OCI-LY1 (cell line): ENCODE measurements around the gene SDK2.

ENCODE experiments used
- H2AFZ ChIP-seq: fragments of 200-600 bp; sonication (generic), shearing (Covaris generic); 2 replicates; pipeline ENCODE4 v1.6.0; 2014; ENCODE audit warnings: antibody characterized with exemption, mild to moderate bottlenecking, low read length
- H3F3A ChIP-seq: fragments of 200-600 bp; sonication (generic), shearing (Covaris generic); 2 replicates; pipeline ENCODE4 v1.6.0; 2014; ENCODE audit warnings: mild to moderate bottlenecking, antibody characterized with exemption, low read length, moderate library complexity; ENCODE audit not compliant: insufficient read depth
- H3K27ac ChIP-seq: fragments of 200-600 bp; sonication (generic); 2 replicates; pipeline ENCODE4 v1.5.1; 2014; ENCODE audit warnings: low read length, mixed run types, mild to moderate bottlenecking, low read depth; ENCODE audit not compliant: poor library complexity, severe bottlenecking
- H3K27me3 ChIP-seq: fragments of 200-600 bp; sonication (generic); 2 replicates; pipeline ENCODE4 v1.6.0; 2014; ENCODE audit warnings: antibody characterized with exemption, mild to moderate bottlenecking, low read length, moderate library complexity; ENCODE audit not compliant: insufficient read depth
- H3K36me3 ChIP-seq: fragments of 200-600 bp; sonication (generic); 2 replicates; pipeline ENCODE4 v1.6.1; 2014; ENCODE audit warnings: mild to moderate bottlenecking, antibody characterized with exemption, low read length, moderate library complexity, mixed read lengths; ENCODE audit not compliant: insufficient read depth
- H3K4me1 ChIP-seq: fragments of 200-600 bp; sonication (generic); 2 replicates; pipeline ENCODE4 v1.5.1; 2014; ENCODE audit warnings: mild to moderate bottlenecking, low read length, moderate library complexity; ENCODE audit not compliant: insufficient read depth, severe bottlenecking
- H3K4me2 ChIP-seq: fragments of 200-600 bp; sonication (generic), shearing (Covaris generic); 2 replicates; pipeline ENCODE4 v1.6.1; 2014; ENCODE audit warnings: low read length
- H3K4me3 ChIP-seq: fragments of 200-600 bp; sonication (generic); 2 replicates; pipeline ENCODE4 v1.5.1; 2014; ENCODE audit warnings: low read length, low read depth, mild to moderate bottlenecking, mixed read lengths; ENCODE audit not compliant: poor library complexity, severe bottlenecking
- H3K79me2 ChIP-seq: fragments of 200-600 bp; shearing (Covaris generic); 2 replicates; pipeline ENCODE4 v1.6.1; 2016; ENCODE audit warnings: mixed run types, low read length, mixed read lengths; ENCODE audit not compliant: insufficient read depth
- H3K9ac ChIP-seq: fragments of 200-600 bp; sonication (generic), shearing (Covaris generic); 2 replicates; pipeline ENCODE4 v1.6.1; 2014; ENCODE audit warnings: mild to moderate bottlenecking, low read length, mixed read lengths
- H3K9me2 ChIP-seq: fragments of 200-600 bp; sonication (generic), shearing (Covaris generic); 2 replicates; pipeline ENCODE4 v1.6.1; 2014; ENCODE audit warnings: low read depth, mild to moderate bottlenecking, low read length, mixed read lengths
- H3K9me3 ChIP-seq: fragments of 200-600 bp; shearing (Covaris generic); 2 replicates; pipeline ENCODE4 v1.6.1; 2014; ENCODE audit warnings: low read length, mixed read lengths
- H4K20me1 ChIP-seq: fragments of 200-600 bp; sonication (generic), shearing (Covaris generic); 2 replicates; pipeline ENCODE4 v1.6.0; 2016; ENCODE audit warnings: mild to moderate bottlenecking, low read length; ENCODE audit not compliant: insufficient read depth
- EZH2 ChIP-seq: fragments of 200-600 bp; sonication (generic), shearing (Covaris generic); IDR thresholded peaks from 2 replicates; pipeline ENCODE4 v1.8.0; 2017; ENCODE audit warnings: borderline replicate concordance, mixed run types, mild to moderate bottlenecking, antibody characterized with exemption, low read length, moderate library complexity, mixed read lengths
- TF ChIP-seq, protein P1 (sequence below): fragments of 200-600 bp; sonication (generic), shearing (Covaris generic); IDR thresholded peaks from 2 replicates; pipeline ENCODE4 v1.5.1; 2017; ENCODE audit warnings: mild to moderate bottlenecking, antibody characterized with exemption, low read length, moderate library complexity, mixed read lengths

SDK2 gene

DNA sequence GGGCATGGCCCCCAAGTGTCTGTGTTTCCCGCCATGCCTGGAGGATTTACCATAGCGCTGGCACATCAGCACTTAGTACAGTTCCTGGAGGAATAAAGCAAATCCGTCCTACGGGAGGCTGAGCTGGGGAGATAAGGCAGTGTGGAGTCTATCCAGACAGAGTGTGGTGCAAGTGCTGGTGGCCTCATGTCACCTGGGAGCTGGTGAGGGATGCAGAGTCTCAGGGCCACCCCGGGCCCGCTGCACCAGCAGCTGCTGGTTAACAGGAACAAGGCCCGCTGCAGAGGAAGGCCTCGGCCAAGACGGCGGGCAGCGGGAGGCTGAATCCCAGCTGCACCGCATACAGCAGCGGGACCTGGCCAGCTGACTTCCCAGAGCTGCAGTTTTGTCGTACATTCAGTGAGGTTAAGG, 275.1 kb downstream of the SDK2 start:
- Histone ChIP-seq H3K9ac (no peak overlapping the region), H3K9me3 (no peaks in the 10 kb centered on the region), H3K79me2 (no peaks in the 10 kb centered on the region), H3K4me3 (no peak overlapping the region), H3K27ac (no peak overlapping the region), H3K27me3 (no peaks in the 10 kb centered on the region), H3K9me2 (no peaks in the 10 kb centered on the region), H3K36me3 (no peaks in the 10 kb centered on the region), H3K4me2 (no peak overlapping the region), H4K20me1 (no peaks in the 10 kb centered on the region), H3F3A (no peaks in the 10 kb centered on the region), H2AFZ (no peak overlapping the region), H3K4me1 (no peaks in the 10 kb centered on the region)
- TF ChIP-seq, protein P1, sequence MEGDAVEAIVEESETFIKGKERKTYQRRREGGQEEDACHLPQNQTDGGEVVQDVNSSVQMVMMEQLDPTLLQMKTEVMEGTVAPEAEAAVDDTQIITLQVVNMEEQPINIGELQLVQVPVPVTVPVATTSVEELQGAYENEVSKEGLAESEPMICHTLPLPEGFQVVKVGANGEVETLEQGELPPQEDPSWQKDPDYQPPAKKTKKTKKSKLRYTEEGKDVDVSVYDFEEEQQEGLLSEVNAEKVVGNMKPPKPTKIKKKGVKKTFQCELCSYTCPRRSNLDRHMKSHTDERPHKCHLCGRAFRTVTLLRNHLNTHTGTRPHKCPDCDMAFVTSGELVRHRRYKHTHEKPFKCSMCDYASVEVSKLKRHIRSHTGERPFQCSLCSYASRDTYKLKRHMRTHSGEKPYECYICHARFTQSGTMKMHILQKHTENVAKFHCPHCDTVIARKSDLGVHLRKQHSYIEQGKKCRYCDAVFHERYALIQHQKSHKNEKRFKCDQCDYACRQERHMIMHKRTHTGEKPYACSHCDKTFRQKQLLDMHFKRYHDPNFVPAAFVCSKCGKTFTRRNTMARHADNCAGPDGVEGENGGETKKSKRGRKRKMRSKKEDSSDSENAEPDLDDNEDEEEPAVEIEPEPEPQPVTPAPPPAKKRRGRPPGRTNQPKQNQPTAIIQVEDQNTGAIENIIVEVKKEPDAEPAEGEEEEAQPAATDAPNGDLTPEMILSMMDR, result no peak
- no peak for TF ChIP-seq EZH2

DNA sequence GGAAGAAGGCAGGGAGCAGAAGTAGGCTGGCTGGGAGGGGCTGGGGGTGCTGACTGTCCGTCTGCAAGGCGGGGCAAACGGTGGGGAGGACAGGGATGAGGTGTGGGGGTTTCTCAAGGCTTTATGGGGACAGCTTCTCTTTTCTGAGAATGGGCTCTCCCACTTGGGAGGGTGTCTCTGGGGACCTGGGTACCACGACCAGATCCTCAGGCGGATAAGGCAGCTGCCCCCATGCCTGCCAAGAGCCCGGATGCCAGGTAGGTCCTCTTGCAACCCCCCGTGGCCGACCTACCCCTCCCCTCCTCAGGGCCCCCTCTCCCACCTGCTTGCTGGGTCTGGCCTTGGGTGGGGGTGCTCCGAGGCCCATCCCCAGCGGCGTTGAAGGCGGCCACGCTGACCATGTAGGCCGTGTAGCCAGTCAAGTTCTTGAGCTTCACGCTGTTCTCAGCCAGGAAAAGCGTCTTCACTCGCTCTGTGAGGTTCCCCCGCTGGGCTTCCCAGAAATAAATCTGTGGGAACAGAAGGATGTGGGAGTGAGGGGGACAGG, 276.1 kb downstream of the SDK2 start:
- Histone ChIP-seq H3K4me2 (no peak overlapping the region), H3K36me3 (no peaks in the 10 kb centered on the region), H3K9me2 (no peaks in the 10 kb centered on the region), H3K9ac (no peak overlapping the region), H3K9me3 (no peaks in the 10 kb centered on the region), H3K4me3 (no peak overlapping the region), H3K79me2 (no peaks in the 10 kb centered on the region), H3K27me3 (no peaks in the 10 kb centered on the region), H2AFZ (no peak overlapping the region), H3F3A (no peaks in the 10 kb centered on the region), H3K4me1 (no peaks in the 10 kb centered on the region), H3K27ac (no peak overlapping the region), H4K20me1 (no peaks in the 10 kb centered on the region)
- TF ChIP-seq, protein P1, result no peak
- TF ChIP-seq EZH2, result no peak

DNA sequence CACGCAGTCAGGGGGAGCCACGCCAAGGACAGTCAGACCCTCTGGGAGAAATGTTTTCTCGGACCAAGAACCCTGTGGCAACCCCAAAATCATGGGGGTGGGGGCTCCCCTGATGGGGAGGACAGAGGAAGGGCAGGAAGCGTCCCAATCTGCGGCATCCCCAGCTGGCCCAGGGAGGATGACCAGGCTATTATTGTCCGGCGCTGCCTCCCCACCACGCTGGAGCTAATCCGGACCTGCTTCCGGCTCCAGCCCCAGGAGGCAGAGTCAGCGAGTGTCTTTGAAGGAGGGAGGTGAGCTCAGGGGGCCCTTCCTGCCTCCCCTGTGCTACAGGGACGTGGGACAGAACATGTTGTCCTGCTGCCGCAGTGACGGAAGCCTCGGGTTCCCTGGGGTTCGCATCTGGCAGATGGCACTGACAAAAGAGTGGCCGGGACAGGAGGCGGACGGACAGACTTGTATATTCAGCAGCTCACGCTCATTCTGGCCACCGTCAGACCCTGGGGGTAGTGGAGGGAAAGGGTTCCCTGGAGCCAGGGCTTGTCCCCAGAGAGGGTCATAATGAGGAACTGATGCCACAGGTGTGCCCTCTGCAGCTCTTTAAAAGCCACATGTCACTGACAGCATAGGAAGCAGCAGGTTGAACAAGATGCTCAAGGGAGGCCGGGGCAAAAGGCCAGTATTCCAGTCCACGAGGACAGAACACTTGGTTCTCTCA, 278.2 kb downstream of the SDK2 start:
- Histone ChIP-seq H3K9me2 (no peaks in the 10 kb centered on the region), H3K79me2 (no peaks in the 10 kb centered on the region), H2AFZ (no peak overlapping the region), H3K4me1 (no peaks in the 10 kb centered on the region), H3K4me3 (no peak overlapping the region), H4K20me1 (no peaks in the 10 kb centered on the region), H3K4me2 (no peak overlapping the region), H3K27ac (no peak overlapping the region), H3K36me3 (no peaks in the 10 kb centered on the region), H3K27me3 (0 out of 2 replicates have a peak, but pooled peaks cover 6% of the 10 kb centered on the region), H3K9ac (no peak overlapping the region), H3K9me3 (no peaks in the 10 kb centered on the region), H3F3A (no peaks in the 10 kb centered on the region)
- TF ChIP-seq, protein P1, result no peak
- TF ChIP-seq EZH2, result no peak
